ENCODE data around the gene CBFA2T2. TPM values are rescaled to one million over a fixed set of nuclear protein-coding genes. Genes with fewer than 3 reads are reported as not detected.

Gene CBFA2T2
- total and polyA plus RNA-seq, 2 donors (not counting 3 experiments of a cell fraction or from before 2014, with no cell fraction given), result 10.7 to 12.1 TPM

- no peak for FAIRE-seq
Measured at GRCh38 chr20:33635341-33635740, 145.4 kb downstream of the CBFA2T2 start.

More at GRCh38 chr20:33635341-33635740, 145.4 kb downstream of the CBFA2T2 start:
- no peak overlapping the region for H3K9ac ChIP-seq (replicated peaks; ENCODE audit: extremely low read depth, insufficient read depth, low read length)
- H3K9me1 ChIP-seq (replicated peaks; ENCODE audit: control insufficient read depth, extremely low read depth, insufficient read depth, low read length), result no peaks in the 10 kb centered on the region
- dilution Hi-C loops (cut with MboI; ENCODE audit: extremely low pct_ligation_motif_present, low sequenced_read_pairs) (no loop called here), intact Hi-C loops (cut with micrococcal nuclease) (no loop called here)
- H3K27me3 ChIP-seq (ENCODE audit: control insufficient read depth in 2 of 2, insufficient read depth in 2 of 2, low read length in 2 of 2), result no peaks in the 10 kb centered on the region
- H3K9me3 ChIP-seq (replicated peaks; ENCODE audit: control insufficient read depth, insufficient read depth, low read length), result no peaks in the 10 kb centered on the region
- ChIA-PET CTCF (interaction anchor here (1.2 to 1.7 kb wide), 2 partner anchors 18 to 26 kb away, joined by 4 read pairs; no protein-coding TSS in a partner anchor), POLR2A (no interaction called here)
- no TSS peak for BruUV-seq (replicated peaks)
- no peak overlapping the region for H3K4me3 ChIP-seq (replicated peaks in 1 of 3; ENCODE audit: insufficient read depth in 1 of 3, low read depth in 1 of 3, low read length in 3 of 3)
- H3K4me2 ChIP-seq (ENCODE audit: insufficient read depth, low read length), result no peak overlapping the region
- no peaks in the 10 kb centered on the region for H4K20me1 ChIP-seq (replicated peaks; ENCODE audit: control insufficient read depth, extremely low read depth, insufficient read depth, low read length)
- H3K27ac ChIP-seq (ENCODE audit: insufficient read depth, low read depth, low read length), result no peak overlapping the region
- peaks cover 2 to 8% of the 10 kb centered on the region in 2 experiments for H3K36me3 ChIP-seq (ENCODE audit: control insufficient read depth in 2 of 2, extremely low read depth in 1 of 2, insufficient read depth in 2 of 2, low read length in 2 of 2)
- H3K4me1 ChIP-seq (ENCODE audit: control insufficient read depth, extremely low read depth, insufficient read depth, low read length), result no peaks in the 10 kb centered on the region
- TF ChIP-seq MYC (IDR thresholded peaks at IDR 0.05; ENCODE audit: low read depth, low read length) (no peak), MAX (IDR thresholded peaks at IDR 0.05; ENCODE audit: insufficient read depth, insufficient read length) (no peak), GATA2 (IDR thresholded peaks at IDR 0.05; ENCODE audit: insufficient read depth, insufficient read length, low read depth, low read length) (no peak), POLR2A (IDR thresholded peaks at IDR 0.05; ENCODE audit: low read depth, low read length) (no peak), EZH2 (IDR thresholded peaks at IDR 0.05; ENCODE audit: borderline replicate concordance, low read depth, low read length, severe bottlenecking) (no peak), POLR2AphosphoS5 (IDR thresholded peaks at IDR 0.05; ENCODE audit: insufficient read depth, low read depth, low read length) (no peak), FOS (IDR thresholded peaks at IDR 0.05; ENCODE audit: borderline replicate concordance, insufficient read depth, low read length) (no peak), JUN (IDR thresholded peaks at IDR 0.05; ENCODE audit: borderline replicate concordance, insufficient read depth, insufficient read length, low read depth) (no peak), CTCF (IDR thresholded peaks at IDR 0.05; ENCODE audit: extremely low read depth in 1 of 2, insufficient read depth in 1 of 2, low read depth in 1 of 2, low read length in 2 of 2) (no peak)
- H3K79me2 ChIP-seq (ENCODE audit: control insufficient read depth, insufficient read depth, low read length), result no peaks in the 10 kb centered on the region
- H2AFZ ChIP-seq (ENCODE audit: low read depth, low read length), result no peak overlapping the region
- no peak for DNase-seq (ENCODE audit: low read depth, low spot score)
